ENCODE results near the gene CTDSPL.

CTDSPL gene

DNA sequence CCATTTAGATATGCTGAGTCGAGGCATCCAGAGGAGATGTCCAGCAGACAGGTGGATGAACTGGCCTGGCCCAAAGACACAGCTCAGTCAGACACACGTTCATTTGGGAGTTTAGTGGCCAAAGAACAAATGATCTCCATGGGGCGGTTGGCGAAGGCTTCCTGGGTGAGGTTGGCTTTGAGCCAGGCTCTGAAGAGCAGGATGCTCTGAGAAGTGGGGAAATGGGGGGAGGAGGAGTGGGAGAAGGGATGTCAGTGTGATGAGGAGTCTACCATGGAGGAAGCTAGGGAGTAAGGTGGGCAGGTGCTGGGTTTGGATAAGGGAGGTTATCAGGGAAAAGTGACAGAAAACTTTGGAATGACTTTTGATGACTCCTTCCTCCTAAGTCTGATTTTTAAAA is 81.4 kb downstream of the CTDSPL start:
- no peak for DNase-seq (ENCODE audit: low read depth)

DNA sequence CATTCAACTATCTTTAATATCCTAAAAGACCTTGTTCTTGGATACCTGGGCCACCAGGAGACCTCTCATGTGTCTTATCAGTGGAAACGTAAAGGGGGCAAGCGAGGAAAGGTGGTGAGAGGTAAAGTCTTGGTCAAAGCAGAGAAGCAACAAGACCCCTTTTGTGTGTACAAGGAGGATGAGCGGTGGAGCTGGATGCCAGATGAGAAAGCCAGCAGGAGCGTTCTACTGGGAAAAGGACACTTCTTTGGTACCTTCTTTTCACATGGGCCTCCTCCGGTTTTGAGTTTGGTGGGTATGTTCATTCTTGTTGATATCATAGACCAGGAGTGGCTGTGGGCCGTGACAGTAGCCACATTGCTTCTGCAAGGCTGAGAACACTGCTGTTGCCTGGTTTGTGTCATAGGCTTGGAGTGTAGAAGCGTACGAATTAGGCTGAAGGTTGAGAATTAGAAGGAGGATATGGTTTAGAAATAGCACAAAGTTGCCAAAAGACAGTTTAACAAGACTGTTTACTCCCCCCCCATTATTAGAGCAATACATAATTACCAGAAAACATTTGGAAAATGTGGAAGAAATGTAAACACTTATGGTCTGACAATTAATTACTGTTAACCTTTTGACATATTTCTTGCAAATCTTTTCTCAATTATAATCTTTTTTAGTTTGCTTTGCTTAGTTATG is 82.1 kb downstream of the CTDSPL start:
- DNase-seq (ENCODE audit: low read depth), result peak; percentile 65

DNA sequence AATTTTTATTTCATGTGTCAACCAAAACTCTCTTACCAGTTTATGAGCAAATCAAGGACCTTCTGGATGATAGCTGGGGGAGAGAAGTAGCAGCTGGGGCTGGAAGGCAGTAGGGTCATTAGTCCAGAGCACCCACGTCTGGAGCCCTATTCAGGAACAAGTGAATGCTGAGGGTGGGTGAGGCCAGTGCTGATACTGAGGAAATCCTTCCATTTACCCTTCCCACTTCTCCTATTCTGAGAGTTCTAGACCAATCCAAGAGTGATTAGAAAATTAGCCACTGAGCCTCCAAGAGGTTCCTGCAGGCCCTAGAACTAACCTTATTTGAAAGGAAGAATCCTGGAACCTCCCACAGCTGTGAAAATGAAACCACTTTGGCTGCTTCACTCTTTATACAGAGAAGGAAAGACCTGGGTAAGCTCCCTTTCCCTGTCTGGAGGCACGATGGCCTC is 82.7 kb downstream of the CTDSPL start:
- DNase-seq (ENCODE audit: low read depth), result no peak

GRCh38 chr3:37945156-37945806 is 83.6 kb downstream of the CTDSPL start:
- peak; percentile 22 for DNase-seq (ENCODE audit: low read depth)

- DNase-seq (ENCODE audit: low read depth), result peak; percentile 59
Observed at GRCh38 chr3:37945807-37946530, 84.3 kb downstream of the CTDSPL start.

GRCh38 chr3:37946531-37946889 is 84.8 kb downstream of the CTDSPL start:
- DNase-seq (ENCODE audit: low read depth), result no peak

GRCh38 chr3:37949866-37950265 is 88.2 kb downstream of the CTDSPL start:
- no peak for DNase-seq (ENCODE audit: low read depth)

DNA sequence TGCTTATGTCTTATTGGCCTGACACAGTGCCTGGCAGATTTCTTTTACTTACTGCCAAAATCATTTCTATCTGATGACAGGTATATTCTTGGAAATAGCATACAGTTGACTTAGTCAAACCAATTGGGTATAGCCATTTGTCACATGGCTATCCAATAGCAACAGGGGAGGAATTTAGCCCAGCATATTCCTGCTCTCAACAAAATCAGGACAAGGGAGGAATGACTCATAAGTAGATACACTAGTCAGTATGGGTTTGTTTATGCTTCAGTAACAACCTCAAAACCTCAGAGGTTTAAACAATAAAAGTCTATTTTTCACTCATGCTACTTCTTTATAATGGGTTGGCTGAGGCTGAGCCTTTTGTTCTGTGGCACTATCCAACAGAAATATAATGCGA is 90.9 kb downstream of the CTDSPL start:
- no peak for DNase-seq (ENCODE audit: low read depth)

- DNase-seq (ENCODE audit: low read depth), result no peak
Observed at GRCh38 chr3:37953226-37953625, 91.5 kb downstream of the CTDSPL start.

- DNase-seq (ENCODE audit: low read depth), result no peak
Observed at GRCh38 chr3:37953707-37954394, 92.2 kb downstream of the CTDSPL start.

- no peak for DNase-seq (ENCODE audit: low read depth)
Observed at GRCh38 chr3:37954881-37955280, 93.2 kb downstream of the CTDSPL start.

GRCh38 chr3:37955918-37956707 is 94.4 kb downstream of the CTDSPL start:
- DNase-seq (ENCODE audit: low read depth), result no peak

- DNase-seq (ENCODE audit: low read depth), result no peak
Observed at GRCh38 chr3:37956723-37957538, 95.3 kb downstream of the CTDSPL start.

GRCh38 chr3:37957539-37957936 is 95.9 kb downstream of the CTDSPL start:
- DNase-seq (ENCODE audit: low read depth), result no peak

DNA sequence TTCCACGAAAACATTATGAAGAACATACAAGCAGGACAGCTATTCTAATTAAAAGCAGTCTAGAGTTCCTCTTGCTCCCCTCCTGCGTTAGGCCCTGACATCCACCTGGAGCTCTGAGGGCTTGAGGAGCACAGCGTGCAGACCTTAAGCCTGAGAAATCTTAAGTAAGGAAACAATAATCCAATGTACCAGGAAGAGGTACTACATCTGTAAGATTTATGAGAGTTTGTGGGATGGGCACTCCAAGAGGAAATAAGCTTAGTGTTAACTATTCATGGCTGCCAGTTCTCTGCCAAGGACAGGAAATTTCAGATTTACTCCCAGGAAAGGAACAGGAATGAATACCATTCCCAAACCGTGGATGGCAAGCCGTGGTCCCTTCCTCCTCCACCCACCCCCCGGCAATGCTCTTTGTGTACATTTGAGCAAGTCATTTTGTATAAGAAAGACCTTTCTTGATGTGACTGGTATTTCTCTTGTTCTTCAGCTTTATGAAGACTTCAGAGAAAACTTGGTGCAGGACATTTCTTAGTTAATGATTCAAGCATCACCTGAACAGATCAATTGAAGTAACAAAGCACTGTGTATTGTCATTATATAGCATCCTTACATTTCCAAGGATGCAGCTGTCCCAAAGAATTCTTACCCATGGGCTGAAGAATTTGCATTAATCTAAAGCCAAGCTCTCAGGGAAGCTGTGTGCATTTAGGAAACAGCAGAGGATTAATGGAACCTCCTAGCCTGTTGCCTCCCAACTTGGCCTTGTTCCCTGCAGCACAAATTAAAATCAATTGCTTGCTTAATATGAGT is 100.1 kb downstream of the CTDSPL start:
- DNase-seq (ENCODE audit: low read depth), result no peak

DNA sequence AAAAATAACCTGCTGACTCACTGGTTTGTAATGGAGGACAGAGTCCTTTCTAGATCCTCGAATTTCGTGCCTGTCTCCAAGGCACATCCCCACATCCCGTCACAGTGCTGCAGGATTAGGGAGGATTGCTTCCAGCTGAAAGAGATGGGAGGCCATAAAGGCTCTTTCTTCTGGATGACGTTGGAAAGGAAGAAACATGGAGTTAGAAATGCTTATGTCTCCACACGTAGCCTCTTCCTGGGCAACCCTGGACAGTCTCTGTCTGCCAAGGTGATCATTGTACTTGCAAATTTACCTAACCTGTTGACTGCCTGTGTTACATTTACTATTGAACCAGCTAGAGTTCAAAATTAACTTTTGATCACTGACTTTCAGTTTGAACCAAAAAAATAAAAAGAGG is 101.3 kb downstream of the CTDSPL start:
- DNase-seq (ENCODE audit: low read depth), result no peak

GRCh38 chr3:37963635-37964034 is 102.0 kb downstream of the CTDSPL start:
- no peak for DNase-seq (ENCODE audit: low read depth)

DNA sequence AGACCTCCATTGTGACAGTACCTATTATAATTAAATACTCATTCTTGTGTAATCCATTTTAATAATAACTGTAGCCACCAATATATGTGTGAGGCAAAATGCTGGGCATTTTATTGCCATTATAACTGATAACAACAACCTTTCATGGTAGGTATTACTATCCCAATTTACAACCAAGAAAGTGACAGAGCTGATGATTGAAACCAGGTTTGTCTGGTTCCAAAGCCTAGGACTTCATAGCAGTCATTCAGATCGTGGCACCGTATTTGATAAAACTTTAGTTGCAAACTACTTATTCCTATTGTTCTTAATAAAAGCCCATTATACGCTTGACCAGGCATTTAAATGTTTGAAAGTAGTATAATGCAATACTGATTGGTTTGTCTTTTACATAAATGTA is 102.5 kb downstream of the CTDSPL start:
- DNase-seq (ENCODE audit: low read depth), result no peak

DNA sequence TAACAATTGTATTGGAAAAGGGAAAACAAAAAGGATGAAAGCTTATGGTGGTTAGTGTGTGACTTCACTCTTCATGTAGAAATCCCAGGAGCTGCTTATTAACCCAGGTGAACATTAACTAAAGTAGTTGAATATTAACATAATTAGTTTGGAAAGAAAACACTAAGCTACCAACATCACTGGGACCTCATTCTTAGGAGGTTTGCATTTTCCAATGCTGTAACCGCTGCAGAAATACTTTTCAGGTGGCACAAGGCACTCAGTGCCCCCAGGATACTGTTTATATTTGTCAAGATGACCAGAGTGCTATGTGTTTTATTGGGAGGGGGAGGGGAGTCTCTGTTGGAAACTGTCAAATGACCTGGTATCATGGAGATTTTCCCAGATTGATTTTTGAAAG is 103.0 kb downstream of the CTDSPL start:
- no peak for DNase-seq (ENCODE audit: low read depth)

- DNase-seq (ENCODE audit: low read depth), result peak; percentile 56
Observed at GRCh38 chr3:37967260-37967881, 105.7 kb downstream of the CTDSPL start.

Measured in fibroblast of gingiva (primary cell).